Uterus (tissue), 2 donors: Measurements from ENCODE around the gene ACKR3.

Experiments used
- POLR2A ChIP-seq, 2 donors: fragments of 450-650 bp; IDR thresholded peaks; one replicate each; pipeline ENCODE4 v1.6.1; 2016; ENCODE audit warnings: antibody characterized with exemption in 2 of 2, mild to moderate bottlenecking in 1 of 2, moderate library complexity in 1 of 2
- TF ChIP-seq, protein P1 (sequence below), 4 experiments: fragments of 200-600 bp in 2 of 4; fragments of 450-650 bp in 2 of 4; sonication (generic) in 2 of 4; IDR thresholded peaks; one replicate each; pipeline ENCODE4 v1.5.1; 2016 to 2019; ENCODE audit warnings: antibody characterized with exemption in 4 of 4, mild to moderate bottlenecking in 2 of 4, moderate library complexity in 1 of 4

- TF ChIP-seq, protein P1, sequence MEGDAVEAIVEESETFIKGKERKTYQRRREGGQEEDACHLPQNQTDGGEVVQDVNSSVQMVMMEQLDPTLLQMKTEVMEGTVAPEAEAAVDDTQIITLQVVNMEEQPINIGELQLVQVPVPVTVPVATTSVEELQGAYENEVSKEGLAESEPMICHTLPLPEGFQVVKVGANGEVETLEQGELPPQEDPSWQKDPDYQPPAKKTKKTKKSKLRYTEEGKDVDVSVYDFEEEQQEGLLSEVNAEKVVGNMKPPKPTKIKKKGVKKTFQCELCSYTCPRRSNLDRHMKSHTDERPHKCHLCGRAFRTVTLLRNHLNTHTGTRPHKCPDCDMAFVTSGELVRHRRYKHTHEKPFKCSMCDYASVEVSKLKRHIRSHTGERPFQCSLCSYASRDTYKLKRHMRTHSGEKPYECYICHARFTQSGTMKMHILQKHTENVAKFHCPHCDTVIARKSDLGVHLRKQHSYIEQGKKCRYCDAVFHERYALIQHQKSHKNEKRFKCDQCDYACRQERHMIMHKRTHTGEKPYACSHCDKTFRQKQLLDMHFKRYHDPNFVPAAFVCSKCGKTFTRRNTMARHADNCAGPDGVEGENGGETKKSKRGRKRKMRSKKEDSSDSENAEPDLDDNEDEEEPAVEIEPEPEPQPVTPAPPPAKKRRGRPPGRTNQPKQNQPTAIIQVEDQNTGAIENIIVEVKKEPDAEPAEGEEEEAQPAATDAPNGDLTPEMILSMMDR (IDR thresholded peaks at IDR 0.05) = no peak
- TF ChIP-seq POLR2A (IDR thresholded peaks at IDR 0.05) = no peak
These were observed 24.3 kb downstream of the ACKR3 start for GRCh38 chr2:236593956-236594355.
